Measurements from ENCODE around the gene BEAN1.

BEAN1 gene

DNA sequence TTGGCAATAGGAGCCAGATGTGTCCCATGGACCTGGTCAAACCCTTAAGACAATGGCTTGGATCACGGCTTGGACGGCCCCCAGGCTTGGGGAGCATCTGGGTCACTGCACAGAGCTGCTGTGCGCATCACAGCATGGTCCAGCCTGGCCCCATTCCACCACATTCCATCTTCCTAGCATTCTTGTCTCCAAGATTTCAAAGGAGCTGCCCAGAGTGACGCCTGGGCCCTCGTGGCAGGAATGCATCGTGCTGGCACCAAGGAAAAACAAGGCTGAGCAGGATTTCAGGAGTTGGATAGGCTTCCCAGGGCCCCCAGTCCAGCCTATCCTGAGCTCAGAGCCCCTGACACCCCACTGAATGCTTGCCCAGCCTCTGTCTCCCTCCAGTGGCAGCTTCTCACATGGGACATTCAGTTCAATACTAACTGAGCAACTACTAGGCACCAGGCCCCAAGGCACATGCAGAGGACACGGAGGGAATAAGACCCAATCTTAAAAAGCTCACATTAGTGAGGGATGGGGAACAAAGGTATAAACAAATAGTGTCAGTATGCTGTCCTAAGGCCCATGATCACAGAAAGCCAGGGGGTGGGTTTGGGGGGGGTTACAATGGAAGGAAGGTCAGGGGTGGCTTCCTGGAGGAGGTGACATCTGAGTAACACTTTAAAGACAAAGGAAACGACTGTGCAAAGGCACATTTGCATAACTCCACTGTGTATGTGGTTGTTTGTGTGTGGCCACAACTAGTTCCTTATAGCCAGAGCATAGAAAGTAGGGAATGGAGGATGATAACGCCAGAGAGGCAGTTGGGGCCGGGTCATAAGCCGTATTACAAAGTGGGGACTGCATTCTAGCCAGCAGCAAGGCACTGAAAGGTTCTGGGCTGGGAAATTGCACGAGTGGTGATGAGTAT is 88.8 kb downstream of the BEAN1 start:
- Histone ChIP-seq H3K9me3 (ENCODE audit: control insufficient read depth, insufficient read depth, low read depth, low read length) (no peaks in the 10 kb centered on the region), H3K4me1 (ENCODE audit: control insufficient read depth, insufficient read depth, low read length) (peaks cover 7% of the 10 kb centered on the region; the same call in 1 of the 2 replicates), H3K36me3 (ENCODE audit: control insufficient read depth in 2 of 2, insufficient read depth in 1 of 2, low read length in 2 of 2) (peaks cover 0 to 27% of the 10 kb centered on the region in 2 experiments; a peak in 2 of 3 replicates), H3K4me3 (ENCODE audit: low read depth, low read length) (no peak overlapping the region), H3K27ac (ENCODE audit: extremely low read depth, low read depth, low read length) (peak overlapping the region; percentile 32; the same call in 1 of the 2 replicates)
- ChIA-PET POLR2A (no interaction called here), CTCF (interaction anchor here (0.7 to 1.1 kb wide), 3 partner anchors 10 to 40 kb away, joined by 3 to 6 read pairs (median 3); no protein-coding TSS in a partner anchor)
- TF ChIP-seq ZFP41 (tag by site-specific recombination; IDR thresholded peaks at IDR 0.05; ENCODE audit: borderline replicate concordance) = no peak
- peak; percentile 87 for TF ChIP-seq ZNF664 (tag by site-specific recombination; IDR thresholded peaks at IDR 0.05)

DNA sequence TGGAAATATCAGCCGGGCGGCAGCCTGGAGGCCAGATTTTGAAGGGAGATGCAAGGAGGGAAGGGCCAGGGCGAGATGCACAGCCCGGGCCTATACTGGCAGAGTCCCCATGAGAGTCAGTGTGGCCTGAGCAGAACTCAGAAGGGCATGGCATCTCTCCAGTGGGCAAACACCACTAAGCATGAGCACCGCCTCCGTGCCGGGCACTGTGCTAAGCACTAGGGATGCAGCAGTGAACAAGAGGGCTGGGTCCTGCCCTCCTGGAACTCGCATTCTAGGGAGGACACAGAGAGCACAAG is 89.4 kb downstream of the BEAN1 start:
- Histone ChIP-seq H3K4me3 (ENCODE audit: low read depth, low read length) (no peak overlapping the region), H3K9me3 (ENCODE audit: control insufficient read depth, insufficient read depth, low read depth, low read length) (no peaks in the 10 kb centered on the region), H3K4me1 (ENCODE audit: control insufficient read depth, insufficient read depth, low read length) (peaks cover 7% of the 10 kb centered on the region; the same call in 1 of the 2 replicates), H3K36me3 (ENCODE audit: control insufficient read depth in 2 of 2, insufficient read depth in 1 of 2, low read length in 2 of 2) (peaks cover 0 to 21% of the 10 kb centered on the region in 2 experiments; a peak in 2 of 3 replicates), H3K27ac (ENCODE audit: extremely low read depth, low read depth, low read length) (peak overlapping the region; percentile 32; the same call in 1 of the 2 replicates)
- ChIA-PET CTCF (interaction anchor here (1.1 kb wide), 1 partner anchor 41 kb away, joined by 6 read pairs; no protein-coding TSS in a partner anchor), POLR2A (no interaction called here)
- 0 out of 2 replicates have a peak, but pooled peaks have one; percentile 45 for TF ChIP-seq ZNF335 (tag by site-specific recombination; conservative IDR thresholded peaks at IDR 0.05)
- TF ChIP-seq, protein P1, sequence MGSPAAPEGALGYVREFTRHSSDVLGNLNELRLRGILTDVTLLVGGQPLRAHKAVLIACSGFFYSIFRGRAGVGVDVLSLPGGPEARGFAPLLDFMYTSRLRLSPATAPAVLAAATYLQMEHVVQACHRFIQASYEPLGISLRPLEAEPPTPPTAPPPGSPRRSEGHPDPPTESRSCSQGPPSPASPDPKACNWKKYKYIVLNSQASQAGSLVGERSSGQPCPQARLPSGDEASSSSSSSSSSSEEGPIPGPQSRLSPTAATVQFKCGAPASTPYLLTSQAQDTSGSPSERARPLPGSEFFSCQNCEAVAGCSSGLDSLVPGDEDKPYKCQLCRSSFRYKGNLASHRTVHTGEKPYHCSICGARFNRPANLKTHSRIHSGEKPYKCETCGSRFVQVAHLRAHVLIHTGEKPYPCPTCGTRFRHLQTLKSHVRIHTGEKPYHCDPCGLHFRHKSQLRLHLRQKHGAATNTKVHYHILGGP (tag by site-specific recombination; IDR thresholded peaks at IDR 0.05) = no peak
- peak; percentile 94; the same call in 1 of the 2 replicates for TF ChIP-seq ZNF600 (tag by site-specific recombination; IDR thresholded peaks at IDR 0.05)

GRCh38 chr16:66516808-66517585 is 89.9 kb downstream of the BEAN1 start:
- ChIA-PET POLR2A (interaction anchor here (1.6 kb wide), 1 partner anchor 35 kb away, joined by 3 read pairs; the partner anchor contains the start of gene CKLF), CTCF (interaction anchor here (0.7 kb wide), 1 partner anchor 193 kb away, joined by 3 read pairs; no protein-coding TSS in a partner anchor)
- Histone ChIP-seq H3K9me3 (ENCODE audit: control insufficient read depth, insufficient read depth, low read depth, low read length) (no peaks in the 10 kb centered on the region), H3K4me1 (ENCODE audit: control insufficient read depth, insufficient read depth, low read length) (peaks cover 12% of the 10 kb centered on the region; the same call in 1 of the 2 replicates), H3K36me3 (ENCODE audit: control insufficient read depth in 2 of 2, insufficient read depth in 1 of 2, low read length in 2 of 2) (peaks cover 0 to 18% of the 10 kb centered on the region in 2 experiments; a peak in 2 of 3 replicates), H3K4me3 (ENCODE audit: low read depth, low read length) (no peak overlapping the region), H3K27ac (ENCODE audit: extremely low read depth, low read depth, low read length) (peak overlapping the region; percentile 16; the same call in 1 of the 2 replicates)
- no peak for TF ChIP-seq ZNF2 (tag by site-specific recombination; IDR thresholded peaks at IDR 0.05)
- no peak for TF ChIP-seq ZNF248 (tag by site-specific recombination; IDR thresholded peaks at IDR 0.05)
- TF ChIP-seq HOXD13 (CRISPR knock-in tag; IDR thresholded peaks at IDR 0.05; ENCODE audit: borderline replicate concordance) = no peak
- no peak for TF ChIP-seq ZNF114 (tag by site-specific recombination; IDR thresholded peaks at IDR 0.05)
- TF ChIP-seq, protein P2, sequence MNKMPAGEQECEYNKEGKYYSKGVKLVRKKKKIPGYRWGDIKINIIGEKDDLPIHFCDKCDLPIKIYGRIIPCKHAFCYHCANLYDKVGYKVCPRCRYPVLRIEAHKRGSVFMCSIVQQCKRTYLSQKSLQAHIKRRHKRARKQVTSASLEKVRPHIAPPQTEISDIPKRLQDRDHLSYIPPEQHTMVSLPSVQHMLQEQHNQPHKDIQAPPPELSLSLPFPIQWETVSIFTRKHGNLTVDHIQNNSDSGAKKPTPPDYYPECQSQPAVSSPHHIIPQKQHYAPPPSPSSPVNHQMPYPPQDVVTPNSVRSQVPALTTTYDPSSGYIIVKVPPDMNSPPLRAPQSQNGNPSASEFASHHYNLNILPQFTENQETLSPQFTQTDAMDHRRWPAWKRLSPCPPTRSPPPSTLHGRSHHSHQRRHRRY (tag by site-specific recombination; IDR thresholded peaks at IDR 0.05) = no peak
- no peak for TF ChIP-seq ZNF214 (tag by site-specific recombination; IDR thresholded peaks at IDR 0.05; ENCODE audit: borderline replicate concordance)
- TF ChIP-seq ZSCAN5A (tag by site-specific recombination; IDR thresholded peaks at IDR 0.05) = no peak
- no peak for TF ChIP-seq ZNF639 (tag by site-specific recombination; IDR thresholded peaks at IDR 0.05)
- TF ChIP-seq ZNF366 (tag by site-specific recombination; conservative IDR thresholded peaks at IDR 0.05) = peak; percentile 82
- TF ChIP-seq, protein P3, sequence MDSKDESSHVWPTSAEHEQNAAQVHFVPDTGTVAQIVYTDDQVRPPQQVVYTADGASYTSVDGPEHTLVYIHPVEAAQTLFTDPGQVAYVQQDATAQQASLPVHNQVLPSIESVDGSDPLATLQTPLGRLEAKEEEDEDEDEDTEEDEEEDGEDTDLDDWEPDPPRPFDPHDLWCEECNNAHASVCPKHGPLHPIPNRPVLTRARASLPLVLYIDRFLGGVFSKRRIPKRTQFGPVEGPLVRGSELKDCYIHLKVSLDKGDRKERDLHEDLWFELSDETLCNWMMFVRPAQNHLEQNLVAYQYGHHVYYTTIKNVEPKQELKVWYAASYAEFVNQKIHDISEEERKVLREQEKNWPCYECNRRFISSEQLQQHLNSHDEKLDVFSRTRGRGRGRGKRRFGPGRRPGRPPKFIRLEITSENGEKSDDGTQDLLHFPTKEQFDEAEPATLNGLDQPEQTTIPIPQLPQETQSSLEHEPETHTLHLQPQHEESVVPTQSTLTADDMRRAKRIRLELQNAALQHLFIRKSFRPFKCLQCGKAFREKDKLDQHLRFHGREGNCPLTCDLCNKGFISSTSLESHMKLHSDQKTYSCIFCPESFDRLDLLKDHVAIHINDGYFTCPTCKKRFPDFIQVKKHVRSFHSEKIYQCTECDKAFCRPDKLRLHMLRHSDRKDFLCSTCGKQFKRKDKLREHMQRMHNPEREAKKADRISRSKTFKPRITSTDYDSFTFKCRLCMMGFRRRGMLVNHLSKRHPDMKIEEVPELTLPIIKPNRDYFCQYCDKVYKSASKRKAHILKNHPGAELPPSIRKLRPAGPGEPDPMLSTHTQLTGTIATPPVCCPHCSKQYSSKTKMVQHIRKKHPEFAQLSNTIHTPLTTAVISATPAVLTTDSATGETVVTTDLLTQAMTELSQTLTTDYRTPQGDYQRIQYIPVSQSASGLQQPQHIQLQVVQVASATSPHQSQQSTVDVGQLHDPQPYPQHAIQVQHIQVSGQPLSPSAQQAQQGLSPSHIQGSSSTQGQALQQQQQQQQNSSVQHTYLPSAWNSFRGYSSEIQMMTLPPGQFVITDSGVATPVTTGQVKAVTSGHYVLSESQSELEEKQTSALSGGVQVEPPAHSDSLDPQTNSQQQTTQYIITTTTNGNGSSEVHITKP (tag by site-specific recombination; IDR thresholded peaks at IDR 0.05) = peak; percentile 48; the same call in 1 of the 2 replicates
- TF ChIP-seq ZNF350 (tag by site-specific recombination; IDR thresholded peaks at IDR 0.05) = no peak

Measured in HEK293 (cell line).